Stimulated activated CD4-positive, alpha-beta T cell treated with anti-CD3 and anti-CD28 coated beads, Interleukin-12 subunit alpha, Interleukin-12 subunit beta, amount 100 ng/mL, for 24 hours (primary cell): Measurements from ENCODE around the gene HOXB9.

Experiments
- DNase-seq, 2 experiments: peaks; one replicate each; pipeline ENCODE4 v3.0.0-alpha.2; 2020; ENCODE audit warnings: low read depth in 2 of 2

HOXB9 gene

GRCh38 chr17:48639136-48639535, 13.0 kb upstream of the HOXB9 start:
- DNase-seq: no peak

GRCh38 chr17:48637323-48638260, 11.4 kb upstream of the HOXB9 start:
- no peak for DNase-seq

- peak; percentile 44 to 75 for DNase-seq
Measured at GRCh38 chr17:48636177-48637018, 10.2 kb upstream of the HOXB9 start.

- DNase-seq: no peak
Measured at GRCh38 chr17:48634493-48635208, 8.5 kb upstream of the HOXB9 start.

- DNase-seq: no peak
Measured at GRCh38 chr17:48633266-48633677, 7.1 kb upstream of the HOXB9 start.

DNA sequence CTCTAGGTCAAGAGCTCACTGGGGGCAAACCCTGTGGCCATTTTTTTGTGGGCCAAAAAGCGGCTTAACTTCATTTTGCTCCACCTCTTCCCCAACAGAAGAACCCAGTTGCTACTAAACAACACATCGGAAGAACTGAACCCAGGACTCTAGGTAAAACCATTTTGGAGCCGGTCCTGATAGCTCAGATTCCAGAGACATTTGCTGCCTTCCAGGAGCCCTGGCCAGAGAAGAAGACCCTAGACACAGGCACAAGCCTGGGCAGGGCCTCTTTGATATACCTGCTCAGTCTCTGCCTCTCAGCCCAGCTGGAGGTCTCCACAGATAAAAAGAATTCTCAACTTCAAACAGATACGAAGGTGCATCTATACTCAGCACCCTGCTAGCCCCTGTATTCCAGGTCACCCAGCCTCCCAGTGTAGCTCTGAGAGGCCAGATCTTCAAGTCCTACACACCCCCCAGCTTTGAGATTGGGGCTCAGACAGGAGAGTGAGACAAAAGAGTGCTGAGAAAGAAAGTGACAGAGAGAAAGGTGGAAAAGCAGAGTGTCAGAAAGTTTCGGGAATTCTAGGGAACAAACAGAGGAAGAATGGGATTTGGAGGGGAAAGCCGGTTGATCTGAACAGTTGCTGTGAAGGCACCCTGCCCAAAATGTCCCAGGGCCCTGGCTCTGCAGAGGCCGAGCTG, 6.6 kb upstream of the HOXB9 start:
- no peak for DNase-seq

DNA sequence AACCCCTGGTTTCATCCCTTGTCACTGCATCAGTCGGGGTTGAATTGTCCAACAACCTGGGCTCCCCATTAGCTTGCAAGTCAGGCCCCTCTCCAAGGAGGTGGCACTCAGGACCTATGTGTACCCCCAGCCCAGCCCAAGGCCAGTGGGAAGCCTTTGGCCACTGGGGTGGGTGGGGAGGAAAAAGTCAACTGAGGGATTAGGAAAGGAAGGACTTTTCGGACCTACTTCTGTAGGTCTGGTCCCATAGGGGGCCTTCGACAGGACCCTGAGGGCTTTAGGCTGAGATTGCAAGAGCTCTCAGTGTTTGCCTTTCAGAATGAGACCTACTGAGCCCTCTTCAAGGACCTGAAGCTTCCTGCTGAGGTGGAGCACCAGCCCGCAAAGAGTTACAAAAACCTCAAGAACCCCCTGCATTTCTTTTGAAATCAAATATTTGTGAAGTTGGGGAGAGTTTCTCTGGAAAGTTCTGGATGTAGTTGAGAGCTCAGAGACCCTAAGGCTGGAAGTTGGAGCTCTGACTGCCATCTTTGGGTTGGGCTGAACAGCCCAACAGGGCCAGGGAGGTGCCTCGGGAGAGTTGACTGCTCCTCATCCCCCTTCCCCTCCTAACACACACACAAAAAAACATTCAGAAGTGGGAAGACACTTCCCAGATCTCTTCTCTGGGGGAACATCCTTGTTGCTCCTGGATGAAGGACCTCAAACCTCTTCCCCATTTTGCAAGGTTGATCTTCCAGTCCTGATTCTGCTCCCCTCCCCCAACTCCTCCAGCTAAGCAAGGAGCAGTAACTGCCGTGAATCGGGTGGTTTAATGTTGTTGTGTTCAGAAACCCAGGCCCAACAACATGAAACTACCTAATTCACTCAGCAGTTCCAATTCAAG, 5.8 kb upstream of the HOXB9 start:
- no peak for DNase-seq

DNA sequence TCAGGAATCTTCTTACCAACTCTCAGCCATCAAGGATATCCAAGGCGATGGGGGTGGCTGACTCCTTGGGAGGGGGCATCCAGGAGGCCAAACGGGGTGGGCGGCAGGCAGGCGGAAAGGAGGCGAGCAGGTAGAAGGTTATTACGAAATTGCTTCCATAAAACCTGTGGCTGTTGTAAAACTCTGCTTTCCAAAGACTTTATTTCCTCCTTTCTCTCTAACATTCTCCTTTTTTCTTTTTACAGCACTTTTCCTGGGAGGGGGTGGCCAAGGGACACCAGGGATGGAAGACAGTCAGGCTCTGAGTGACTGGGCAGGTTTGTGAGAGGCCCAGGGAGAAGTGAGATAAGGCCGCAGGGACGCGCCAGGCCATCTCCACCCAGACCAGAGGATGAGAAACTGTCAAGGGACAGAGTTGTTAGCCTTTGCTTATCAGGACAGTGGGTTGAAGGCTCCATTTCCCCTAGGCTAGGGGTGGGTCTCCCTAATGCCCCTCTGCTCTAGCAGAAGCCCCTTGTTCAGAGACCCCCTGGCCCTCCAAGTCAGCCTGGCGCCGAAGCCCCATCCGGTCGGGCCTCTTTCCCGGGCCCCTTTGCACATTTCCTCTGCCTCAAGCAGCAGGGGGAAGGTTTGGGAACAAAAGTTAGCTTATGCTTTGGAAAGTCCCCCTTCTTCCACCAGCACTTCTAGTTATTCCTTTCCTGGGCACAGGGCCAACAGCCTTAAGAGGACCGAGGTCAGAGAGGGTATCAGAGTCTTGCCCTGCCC, 5.0 kb upstream of the HOXB9 start:
- DNase-seq: no peak

DNA sequence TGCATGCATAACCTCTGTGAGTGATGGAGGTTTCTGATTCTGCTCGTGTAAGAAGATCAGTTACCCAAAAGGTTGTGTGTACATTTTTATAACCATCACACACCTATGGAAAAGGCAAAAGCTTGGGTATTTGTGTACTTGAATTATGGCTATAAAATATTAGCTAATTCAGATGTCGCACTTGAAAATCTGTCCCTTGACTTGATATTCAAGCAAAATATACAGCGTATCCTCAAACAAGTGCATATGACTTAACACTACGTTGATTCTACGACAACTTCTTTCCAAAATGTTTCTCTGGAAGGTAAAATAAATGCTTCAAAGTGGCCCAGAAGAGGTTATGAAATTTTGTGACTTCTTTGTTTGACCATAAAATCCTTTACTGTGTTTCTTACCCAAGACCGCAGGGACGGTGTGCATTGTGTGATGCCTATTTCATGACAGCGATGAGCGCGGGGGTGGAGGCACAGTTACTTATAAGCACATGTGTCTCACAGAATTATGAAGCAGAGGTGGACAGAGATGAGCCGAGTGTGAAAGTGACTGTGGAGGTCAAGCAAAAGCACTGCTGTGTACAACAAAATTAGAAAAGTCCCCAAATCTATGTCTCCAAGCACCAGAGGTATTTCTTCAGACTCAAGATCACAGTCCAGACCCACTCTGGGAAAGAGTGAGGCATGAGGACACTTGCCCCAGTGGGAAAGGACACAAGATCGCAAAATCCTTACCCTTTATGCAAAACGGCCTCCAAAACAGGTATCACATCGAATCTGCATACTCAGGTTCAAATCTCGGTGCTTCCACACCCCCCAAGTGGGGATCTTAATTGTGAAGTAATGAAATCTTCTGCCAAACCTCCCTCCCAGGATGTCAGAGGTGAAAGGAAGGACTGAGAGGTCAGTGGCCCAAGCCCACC, 4.1 kb upstream of the HOXB9 start:
- DNase-seq: no peak

- no peak for DNase-seq
Measured at GRCh38 chr17:48629411-48629759, 3.2 kb upstream of the HOXB9 start.

DNA sequence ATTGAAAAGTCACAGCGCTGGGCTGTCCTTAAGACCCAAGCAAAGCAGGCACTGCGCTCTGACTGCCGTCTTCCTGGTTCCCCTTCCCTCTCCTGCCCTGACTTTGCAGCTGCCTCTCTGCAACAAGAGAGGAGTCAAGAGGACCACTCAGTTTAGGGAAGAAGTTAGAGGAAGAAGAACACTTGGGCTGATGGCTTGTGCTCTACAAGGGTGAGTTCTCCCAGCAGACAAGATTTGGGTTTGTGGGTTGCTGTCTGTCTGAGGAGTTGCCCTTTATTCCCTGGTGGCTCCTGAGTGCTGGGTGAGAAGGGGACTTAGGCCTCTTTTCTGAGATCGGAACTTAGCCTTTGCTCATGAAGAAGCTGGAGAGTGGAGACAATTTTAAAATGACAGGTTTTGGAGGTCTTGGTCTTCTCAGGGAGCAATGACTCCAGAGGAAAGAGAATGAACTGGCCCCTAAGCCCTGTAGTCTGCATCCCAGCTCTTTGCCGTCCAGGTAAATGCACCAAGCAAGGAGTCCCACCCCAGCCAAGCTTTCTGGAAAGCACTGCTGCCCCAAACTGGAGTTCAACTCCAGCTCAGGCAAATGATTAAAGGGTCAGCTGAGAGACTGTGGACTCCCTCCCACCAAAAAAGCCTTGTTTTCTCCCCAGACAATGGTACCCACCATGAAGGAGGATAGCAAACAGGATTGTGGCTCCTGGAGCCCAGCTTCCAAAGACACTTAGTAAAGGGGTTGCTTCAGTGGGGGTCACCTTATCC, 2.7 kb upstream of the HOXB9 start:
- DNase-seq: no peak

DNA sequence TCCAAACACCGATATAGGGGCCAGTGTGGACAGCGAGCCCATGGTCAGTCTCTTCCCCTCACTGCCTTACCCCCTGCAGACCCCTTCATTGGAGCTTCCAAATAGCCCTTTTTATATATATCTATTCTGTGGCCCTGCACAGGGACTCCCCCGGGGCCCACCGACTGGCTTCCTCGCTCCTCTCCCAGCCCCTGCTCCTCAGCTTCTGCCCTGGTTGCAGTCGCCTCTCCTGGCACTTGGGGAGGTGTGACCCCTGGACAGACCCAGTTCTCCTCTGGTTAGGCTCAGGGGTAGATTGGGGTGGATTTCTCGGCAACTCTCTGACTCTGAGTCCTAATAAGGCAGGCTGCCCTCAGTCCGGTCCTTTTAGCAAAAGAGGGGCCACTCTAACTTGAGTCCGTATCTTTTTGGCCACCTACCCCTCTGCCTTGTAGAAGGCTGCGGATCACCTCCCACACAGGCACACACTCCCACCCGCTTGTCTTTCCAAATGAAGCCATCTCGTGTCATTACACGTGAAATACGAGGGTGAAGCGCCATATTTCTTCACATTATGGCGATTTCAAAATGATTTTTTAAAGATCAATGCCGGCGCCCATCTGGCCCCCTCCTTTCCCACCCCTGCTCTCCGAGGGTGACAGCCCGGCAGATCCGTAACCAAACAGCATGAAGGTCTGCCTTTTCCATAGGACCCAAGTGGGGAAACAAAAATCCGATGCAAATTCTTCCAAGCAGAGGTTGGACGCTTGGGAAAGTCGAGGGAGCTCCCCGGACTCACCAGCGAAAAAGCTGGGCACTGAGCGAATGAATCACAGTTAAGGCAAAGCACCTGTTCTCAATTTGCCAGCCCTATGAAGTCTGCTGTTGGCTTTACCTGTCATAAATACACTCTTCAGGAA, 1.7 kb upstream of the HOXB9 start:
- no peak for DNase-seq

DNA sequence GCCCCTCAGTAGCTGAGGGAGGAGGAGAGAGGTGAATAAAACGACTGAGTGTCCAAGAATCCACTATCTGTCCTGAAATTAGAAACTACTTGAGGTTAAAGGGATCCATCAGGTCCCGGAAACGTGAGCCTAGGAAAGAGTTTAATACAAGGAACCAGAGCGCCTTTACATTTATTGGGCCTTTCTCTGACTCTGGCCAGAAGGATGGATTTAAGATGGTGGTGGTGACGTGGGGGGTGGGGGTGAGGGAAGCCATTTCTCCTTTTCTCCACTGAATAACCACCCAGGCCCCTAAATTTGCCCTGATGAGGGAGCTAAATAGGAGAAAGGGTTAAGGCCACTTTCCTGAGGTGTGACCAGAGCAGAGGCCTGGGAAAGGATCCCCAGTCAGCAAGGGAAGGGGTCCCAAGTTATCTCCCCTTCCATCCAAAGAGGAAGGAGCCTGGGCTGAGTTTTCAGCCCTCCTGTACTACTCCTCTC, 1.0 kb upstream of the HOXB9 start:
- DNase-seq: no peak

- DNase-seq: peak in 1 of 2 experiments; percentile 29
Measured at GRCh38 chr17:48625495-48626244, 488 bp downstream of the HOXB9 start.

GRCh38 chr17:48624544-48625494, 1.3 kb downstream of the HOXB9 start:
- no peak for DNase-seq
